K562 (cell line): ENCODE measurements around the gene CXCL17. TPM values are rescaled to one million over a fixed set of nuclear protein-coding genes. Genes with fewer than 3 reads are reported as not detected.

Source experiments
- ATAC-seq: fragments of 200-7000 bp; cut with Tn5 transposase; 3 replicates; pipeline ENCODE4 v1.9.1; 2020; ENCODE audit warnings: moderate library complexity
- BruUV-seq: library from RNA; stranded (reverse); fragments of 400-500 nt; replicated peaks from 2 replicates; lab custom pipeline; 2021; lab: Mats Ljungman, UMichigan
- CTCF ChIA-PET: fragments of 300-600 bp; formaldehyde crosslinking; extraction: SDS; loops from one replicate; lab custom pipeline; 2021; ENCODE audit warnings: low intra/inter-chr PET ratio; lab: Yijun Ruan, JAX
- POLR2A ChIA-PET: fragments of 300-600, 350-650 bp; sonication (Branson Sonifier 250); formaldehyde crosslinking; extraction: SDS; loops from one replicate; lab custom pipeline; 2021; ENCODE audit warnings: antibody characterized with exemption, inconsistent platforms; lab: Yijun Ruan, JAX
- DNase-seq, 4 experiments: peaks; one replicate each; pipeline versions ENCODE4 v3.0.0 to v3.0.0-alpha.2; 2011 to 2018; ENCODE audit warnings: low spot score in 3 of 4, mixed read lengths in 3 of 4; ENCODE audit errors: extremely low read depth in 1 of 4
- FAIRE-seq: peaks from 2 replicates; lab custom pipeline; 2011; peaks lifted over from hg19 to GRCh38; lab: Jason Lieb, UNC
- H2AFZ ChIP-seq: 2 replicates; pipeline ENCODE4 v1.6.0; 2011; ENCODE audit warnings: low read depth, low read length, control low read depth, inconsistent platforms
- H3K27ac ChIP-seq: fragments of 200-600 bp; 3 replicates; pipeline ENCODE4 v1.8.0; 2011; ENCODE audit warnings: low read depth, mild to moderate bottlenecking, control low read depth, inconsistent platforms, low read length, moderate library complexity, mixed read lengths; ENCODE audit errors: extremely low read depth
- H3K27me3 ChIP-seq, 2 experiments: fragments of 300-600 bp in 1 of 2; 2 replicates in 1 of 2; 3 replicates in 1 of 2; pipeline versions ENCODE4 v1.6.0 to v1.8.0; 2011; ENCODE audit warnings: inconsistent platforms in 2 of 2, low read length in 2 of 2, mild to moderate bottlenecking in 1 of 2, mixed read lengths in 1 of 2, moderate library complexity in 1 of 2; ENCODE audit not compliant: control insufficient read depth in 2 of 2, insufficient read depth in 2 of 2
- H3K36me3 ChIP-seq: fragments of 300-600 bp; 3 replicates; pipeline ENCODE4 v1.8.0; 2011; ENCODE audit warnings: mild to moderate bottlenecking, low read length, inconsistent platforms; ENCODE audit not compliant: control insufficient read depth, insufficient read depth
- H3K4me1 ChIP-seq, 2 experiments: fragments of 200-600 bp in 1 of 2; replicated peaks in 1 of 2; 2 replicates in 1 of 2; 3 replicates in 1 of 2; pipeline versions ENCODE4 v1.5.1 to v1.8.0; 2011; ENCODE audit warnings: inconsistent platforms in 2 of 2, low read length in 2 of 2, mild to moderate bottlenecking in 1 of 2, mixed read lengths in 1 of 2, moderate library complexity in 1 of 2; ENCODE audit not compliant: control insufficient read depth in 2 of 2, insufficient read depth in 2 of 2
- H3K4me2 ChIP-seq: 2 replicates; pipeline ENCODE4 v1.6.1; 2011; ENCODE audit warnings: low read length, control low read depth, inconsistent platforms, mixed read lengths; ENCODE audit not compliant: insufficient read depth
- H3K4me3 ChIP-seq: fragments of 200-600 bp; sonication (generic), shearing (Covaris generic); 2 replicates; pipeline ENCODE4 v1.5.1; 2016; ENCODE audit warnings: control low read depth, inconsistent platforms
- H3K79me2 ChIP-seq: fragments of 200-600 bp; 3 replicates; pipeline ENCODE4 v1.8.0; 2011; ENCODE audit warnings: low read length, inconsistent platforms; ENCODE audit not compliant: control insufficient read depth, insufficient read depth
- H3K9ac ChIP-seq, 2 experiments: 2 replicates each; pipeline versions ENCODE4 v1.6.0 to v1.6.1; 2011; ENCODE audit warnings: low read depth in 2 of 2, low read length in 2 of 2, control low read depth in 1 of 2, inconsistent platforms in 1 of 2, mild to moderate bottlenecking in 1 of 2, mixed read lengths in 1 of 2; ENCODE audit not compliant: insufficient read depth in 1 of 2
- H3K9me1 ChIP-seq: one replicate; pipeline ENCODE4 v1.6.0; 2011; ENCODE audit warnings: inconsistent platforms, mild to moderate bottlenecking, low read length, moderate library complexity; ENCODE audit not compliant: control insufficient read depth, insufficient read depth
- H3K9me3 ChIP-seq: replicated peaks from 2 replicates; pipeline ENCODE4 v1.5.1; 2011; ENCODE audit warnings: low read depth, low read length, inconsistent platforms; ENCODE audit not compliant: control insufficient read depth, insufficient read depth
- H4K20me1 ChIP-seq: replicated peaks from 2 replicates; pipeline ENCODE4 v1.6.1; 2011; ENCODE audit warnings: low read length, inconsistent platforms, mixed read lengths; ENCODE audit not compliant: control insufficient read depth, insufficient read depth
- BCL6 ChIP-seq: fragments of 250-450 bp; sonication (Bioruptor Pico); IDR thresholded peaks from 2 replicates; pipeline ENCODE4 v1.4.0; 2020
- CHD4 ChIP-seq: fragments of 200-600 bp; sonication (generic); IDR thresholded peaks from 3 replicates; pipeline ENCODE4 v1.6.1; 2012; ENCODE audit warnings: low read depth, mild to moderate bottlenecking, mixed read lengths, low read length, inconsistent platforms; ENCODE audit not compliant: insufficient read depth, insufficient replicate concordance, poor library complexity, severe bottlenecking
- E2F6 ChIP-seq, 2 experiments: IDR thresholded peaks; 2 replicates each; pipeline ENCODE4 v1.6.1; 2011; ENCODE audit warnings: borderline replicate concordance in 1 of 2, control low read depth in 1 of 2, low read depth in 1 of 2, low read length in 1 of 2, mild to moderate bottlenecking in 1 of 2, mixed read lengths in 1 of 2, moderate library complexity in 1 of 2; ENCODE audit not compliant: insufficient read depth in 1 of 2, insufficient read length in 1 of 2, poor library complexity in 1 of 2, severe bottlenecking in 1 of 2; ENCODE audit errors: extremely low read depth in 1 of 2
- ELF1 ChIP-seq: fragments of 200-800 bp; sonication (Bioruptor generic); IDR thresholded peaks from 2 replicates; pipeline ENCODE4 v1.6.1; 2016; ENCODE audit warnings: missing genetic modification characterization, missing compliant biosample characterization
- ETV5 ChIP-seq: sonication (generic); formaldehyde crosslinking; IDR thresholded peaks from 2 replicates; pipeline ENCODE4 v1.4.0; 2020; ENCODE audit warnings: low read depth, mild to moderate bottlenecking, missing genetic modification reagents
- FOXP1 ChIP-seq: sonication (generic); formaldehyde crosslinking; IDR thresholded peaks from 2 replicates; pipeline ENCODE4 v1.8.0; 2022; ENCODE audit warnings: mild to moderate bottlenecking, missing genetic modification reagents
- HNRNPL ChIP-seq: fragments of 200-400 bp; formaldehyde crosslinking; IDR thresholded peaks from 2 replicates; pipeline ENCODE4 v1.6.1; 2017; ENCODE audit warnings: low read depth, mild to moderate bottlenecking, low read length
- NELFE ChIP-seq: IDR thresholded peaks from 2 replicates; pipeline ENCODE4 v1.6.1; 2011; ENCODE audit warnings: mild to moderate bottlenecking; ENCODE audit not compliant: insufficient read depth, insufficient read length
- PHF20 ChIP-seq: fragments of 450-650 bp; IDR thresholded peaks from 2 replicates; pipeline ENCODE4 v1.6.1; 2018; ENCODE audit not compliant: partially characterized antibody
- PTBP1 ChIP-seq: fragments of 200-400 bp; formaldehyde crosslinking; IDR thresholded peaks from 2 replicates; pipeline ENCODE4 v1.6.1; 2017; ENCODE audit warnings: low read depth, low read length
- SMAD3 ChIP-seq: fragments of 450-650 bp; formaldehyde crosslinking; conservative IDR thresholded peaks from 2 replicates; pipeline ENCODE4 v1.4.0; 2020; ENCODE audit warnings: mild to moderate bottlenecking
- SRSF3 ChIP-seq: fragments of 200-400 bp; formaldehyde crosslinking; IDR thresholded peaks from 2 replicates; pipeline ENCODE4 v1.6.1; 2016; ENCODE audit warnings: mild to moderate bottlenecking, low read length, moderate library complexity; ENCODE audit not compliant: insufficient read depth
- TFAM ChIP-seq: fragments of 250-450 bp; sonication (Bioruptor Pico); conservative IDR thresholded peaks from 2 replicates; pipeline ENCODE4 v1.5.0; 2021; ENCODE audit warnings: mild to moderate bottlenecking, moderate library complexity
- ZBTB1 ChIP-seq: sonication (generic); formaldehyde crosslinking; IDR thresholded peaks from 2 replicates; pipeline ENCODE4 v1.8.1; 2023; ENCODE audit warnings: missing genetic modification reagents, low read depth, mild to moderate bottlenecking, borderline replicate concordance
- ZFX ChIP-seq: sonication (generic); formaldehyde crosslinking; IDR thresholded peaks from 2 replicates; pipeline ENCODE4 v1.8.0; 2022; ENCODE audit warnings: mild to moderate bottlenecking, missing genetic modification reagents, moderate library complexity
- ZNF41 ChIP-seq: fragments of 250-450 bp; sonication (Bioruptor Pico); conservative IDR thresholded peaks from 2 replicates; pipeline ENCODE4 v1.4.0; 2020; ENCODE audit warnings: mild to moderate bottlenecking
- ZNF778 ChIP-seq: fragments of 450-650 bp; formaldehyde crosslinking; IDR thresholded peaks from 2 replicates; pipeline ENCODE4 v1.4.0; 2020; ENCODE audit warnings: mild to moderate bottlenecking, moderate library complexity
- WGBS: fragments of 100-300 bp; shearing (Covaris generic); methylation state at CpG from one replicate; pipeline ENCODE4 v1.1.6; 2016; ENCODE audit warnings: low coverage, mixed read lengths; ENCODE audit not compliant: insufficient coverage; ENCODE audit errors: missing lambda C conversion rate; 5-methylcytosine and 5-hydroxymethylcytosine counted together
- in situ Hi-C: fragments of 300-500 bp; cut with MboI; formaldehyde crosslinking; loops from 4 replicates; pipeline ENCODE4 v1.15.0; 2018; ENCODE audit warnings: inconsistent platforms, mixed read lengths
- intact Hi-C: fragments of 100-400 bp; cut with micrococcal nuclease; formaldehyde crosslinking; loops from 2 replicates; pipeline ENCODE4 v1.14.2; 2022
- polyA plus RNA-seq, 8 experiments: library from polyadenylated mRNA; depleted of rRNA in 4 of 8; stranded (reverse) in 5 of 8; unstranded in 3 of 8; fragments of >200 nt; fragmentation: Nextera tagmentation in 2 of 8; fragmentation: Illumina TruSeq in 1 of 8; extraction: Ambion mirVana in 2 of 8; extraction: Trizol in 1 of 8; gene quantifications; 2 replicates each; pipeline versions ENCODE4 v1.2.1 to v1.2.3, GENCODE V29; 2011 to 2014; ENCODE audit warnings: inconsistent platforms in 1 of 8, missing spikeins in 1 of 8
- total RNA-seq, 7 experiments: library from RNA; depleted of rRNA in 6 of 7; stranded (reverse); fragments of >200 nt in 6 of 7; fragmentation: Illumina TruSeq in 2 of 7; extraction: Trizol in 2 of 7; gene quantifications; 2 replicates each; pipeline versions ENCODE4 v1.2.1 to v1.2.3, GENCODE V29; 2011 to 2021; ENCODE audit warnings: low replicate concordance in 1 of 7

CXCL17 gene
- total and polyA plus RNA-seq, 9 of the 15 experiments (the other 6 are each of a cell fraction or from before 2014, with no cell fraction given), result 0.10 to 0.15 TPM; not detected in 7

GRCh38 chr19:42394751-42395150 is 48.0 kb downstream of the CXCL17 start:
- intact Hi-C loops (no loop called here), in situ Hi-C loops (no loop called here)
- no peak overlapping the region for H3K4me2 ChIP-seq
- no peaks in the 10 kb centered on the region for H3K36me3 ChIP-seq
- H3K27ac ChIP-seq, result no peak overlapping the region
- DNase-seq, result no peak
- no peak for FAIRE-seq
- ChIA-PET POLR2A (interaction anchor here (0.6 to 0.7 kb wide), 3 partner anchors 212 to 375 kb away, joined by 3 to 4 read pairs (median 4); no protein-coding TSS in a partner anchor), CTCF (no interaction called here)
- WGBS, result 41% methylated on average over 8 of the region's 8 CpGs
- peaks cover 3% of the 10 kb centered on the region for H3K9me1 ChIP-seq
- BruUV-seq, result no TSS peak
- no peak for ATAC-seq
- H2AFZ ChIP-seq, result no peak overlapping the region
- peaks cover 14 to 20% of the 10 kb centered on the region in 2 experiments for H3K4me1 ChIP-seq
- no peaks in the 10 kb centered on the region for H4K20me1 ChIP-seq
- H3K9me3 ChIP-seq, result no peaks in the 10 kb centered on the region
- no peak overlapping the region for H3K9ac ChIP-seq
- H3K4me3 ChIP-seq, result no peak overlapping the region
- H3K27me3 ChIP-seq, result peaks cover 16 to 18% of the 10 kb centered on the region in 2 experiments
- peaks cover 6% of the 10 kb centered on the region; the same call in 1 of the 3 replicates for H3K79me2 ChIP-seq
- TF ChIP-seq SMAD3 (CRISPR knock-in tag), result no peak
- no peak for TF ChIP-seq NELFE
- TF ChIP-seq SRSF3, result no peak
- no peak for TF ChIP-seq ZFX (CRISPR knock-in tag)
- no peak for TF ChIP-seq ETV5
- no peak for TF ChIP-seq ELF1 (tag)
- TF ChIP-seq HNRNPL, result no peak
- no peak for TF ChIP-seq ZNF778 (CRISPR knock-in tag)
- TF ChIP-seq ZNF41 (CRISPR knock-in tag), result no peak
- no peak for TF ChIP-seq ZBTB1 (CRISPR knock-in tag)
- TF ChIP-seq CHD4, result no peak
- TF ChIP-seq TFAM (CRISPR knock-in tag), result no peak
- no peak for TF ChIP-seq BCL6 (CRISPR knock-in tag)
- no peak for TF ChIP-seq FOXP1 (CRISPR knock-in tag)
- TF ChIP-seq E2F6 (IDR thresholded peaks at IDR 0.05; ENCODE audit: borderline replicate concordance in 1 of 2, extremely low read depth in 1 of 2, insufficient read depth in 1 of 2, insufficient read length in 1 of 2, low read depth in 1 of 2, low read length in 1 of 2, poor library complexity in 1 of 2, severe bottlenecking in 1 of 2), result no peak
- no peak for TF ChIP-seq PTBP1
- no peak for TF ChIP-seq PHF20
